NCI-H1092 treated with DMSO at 0.1 percent for 48 hours (cell line): ENCODE results near the gene RFX5.
"Not testable (repeated sequence)": the region's sequence is repeated elsewhere in the genome, so short reads cannot be mapped to it uniquely, and the experiment has no call there.

Source experiments
- DNase-seq: peaks from one replicate; lab custom pipeline; 2025; lab: John Stamatoyannopoulos, UW

RFX5 gene

GRCh38 chr1:151346769-151347522, at the start of gene RFX5:
TSS of gene RFX5 (minus strand) at chr1:151347252. CDS start at chr1:151346320, 932 bp downstream.
- peak; percentile 98 for DNase-seq

GRCh38 chr1:151396265-151396664, 49.2 kb upstream of the RFX5 start:
- DNase-seq, result not testable (repeated sequence)

- DNase-seq, result no peak
Measured at GRCh38 chr1:151393583-151393982, 46.5 kb upstream of the RFX5 start.

- no peak for DNase-seq
Measured at GRCh38 chr1:151391079-151391563, 44.1 kb upstream of the RFX5 start.

- DNase-seq, result not testable (repeated sequence)
Measured at GRCh38 chr1:151390221-151391078, 43.4 kb upstream of the RFX5 start.

GRCh38 chr1:151386002-151386401, 39.0 kb upstream of the RFX5 start:
- no peak for DNase-seq

- no peak for DNase-seq
Measured at GRCh38 chr1:151384584-151384983, 37.5 kb upstream of the RFX5 start.

- DNase-seq, result peak; percentile 51
Measured at GRCh38 chr1:151377150-151377884, 30.3 kb upstream of the RFX5 start.

GRCh38 chr1:151373196-151373595, 26.1 kb upstream of the RFX5 start:
- peak; percentile 24 for DNase-seq

- DNase-seq, result peak; percentile 95
Measured at GRCh38 chr1:151372058-151372934, 25.2 kb upstream of the RFX5 start, which contains the start of gene SELENBP1. TSS of gene SELENBP1 (minus strand) at chr1:151372705. CDS start at chr1:151372641, 64 bp downstream.

- DNase-seq, result peak; percentile 91
Measured at GRCh38 chr1:151371370-151372057, 24.5 kb upstream of the RFX5 start.

- no peak for DNase-seq
Measured at GRCh38 chr1:151370211-151370911, 23.3 kb upstream of the RFX5 start.

GRCh38 chr1:151369621-151370048, 22.6 kb upstream of the RFX5 start:
- no peak for DNase-seq

GRCh38 chr1:151369302-151369610, 22.2 kb upstream of the RFX5 start:
- no peak for DNase-seq

GRCh38 chr1:151368393-151369301, 21.6 kb upstream of the RFX5 start:
- DNase-seq, result peak; percentile 47

GRCh38 chr1:151367658-151368392, 20.8 kb upstream of the RFX5 start:
- DNase-seq, result no peak

GRCh38 chr1:151364996-151365395, 17.9 kb upstream of the RFX5 start:
- no peak for DNase-seq
